ENCODE data around the gene RNF152.

The RNF152 gene

GRCh38 chr18:61823595-61823994, 69.2 kb downstream of the RNF152 start:
- DNase-seq (ENCODE audit: low read depth): no peak
- in situ Hi-C loops (cut with HindIII; ENCODE audit: low sequenced_read_pairs): no loop called here
- TF ChIP-seq, protein P1, sequence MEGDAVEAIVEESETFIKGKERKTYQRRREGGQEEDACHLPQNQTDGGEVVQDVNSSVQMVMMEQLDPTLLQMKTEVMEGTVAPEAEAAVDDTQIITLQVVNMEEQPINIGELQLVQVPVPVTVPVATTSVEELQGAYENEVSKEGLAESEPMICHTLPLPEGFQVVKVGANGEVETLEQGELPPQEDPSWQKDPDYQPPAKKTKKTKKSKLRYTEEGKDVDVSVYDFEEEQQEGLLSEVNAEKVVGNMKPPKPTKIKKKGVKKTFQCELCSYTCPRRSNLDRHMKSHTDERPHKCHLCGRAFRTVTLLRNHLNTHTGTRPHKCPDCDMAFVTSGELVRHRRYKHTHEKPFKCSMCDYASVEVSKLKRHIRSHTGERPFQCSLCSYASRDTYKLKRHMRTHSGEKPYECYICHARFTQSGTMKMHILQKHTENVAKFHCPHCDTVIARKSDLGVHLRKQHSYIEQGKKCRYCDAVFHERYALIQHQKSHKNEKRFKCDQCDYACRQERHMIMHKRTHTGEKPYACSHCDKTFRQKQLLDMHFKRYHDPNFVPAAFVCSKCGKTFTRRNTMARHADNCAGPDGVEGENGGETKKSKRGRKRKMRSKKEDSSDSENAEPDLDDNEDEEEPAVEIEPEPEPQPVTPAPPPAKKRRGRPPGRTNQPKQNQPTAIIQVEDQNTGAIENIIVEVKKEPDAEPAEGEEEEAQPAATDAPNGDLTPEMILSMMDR (IDR thresholded peaks at IDR 0.05; ENCODE audit: low read depth, low read length, missing control alignments): no peak
- no peak overlapping the region for H3K4me3 ChIP-seq (ENCODE audit: low read depth, low read length)

DNA sequence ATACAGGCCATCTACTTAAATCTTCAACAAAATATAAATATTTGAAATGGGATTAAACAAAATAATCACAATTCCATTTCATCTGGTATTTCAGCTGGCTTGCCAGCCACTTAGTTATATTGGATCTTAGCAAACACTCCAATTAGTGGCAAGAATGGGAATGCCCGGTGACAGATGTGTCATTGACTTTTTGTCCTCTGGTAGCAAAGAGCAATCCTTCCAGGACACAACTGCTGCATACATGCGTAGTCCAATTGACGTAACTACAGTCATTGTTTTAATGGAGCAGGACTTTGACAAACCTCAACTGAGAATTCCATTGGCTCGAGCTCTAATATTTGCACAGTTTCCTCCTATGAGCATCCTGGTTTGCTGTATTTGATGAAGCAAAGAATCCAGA, 69.9 kb downstream of the RNF152 start:
- in situ Hi-C loops (cut with HindIII; ENCODE audit: low sequenced_read_pairs): no loop called here
- H3K4me3 ChIP-seq (ENCODE audit: low read depth, low read length): no peak overlapping the region
- no peak for DNase-seq (ENCODE audit: low read depth)
- TF ChIP-seq, protein P1 (IDR thresholded peaks at IDR 0.05; ENCODE audit: low read depth, low read length, missing control alignments): no peak

GRCh38 chr18:61821748-61822147, 71.1 kb downstream of the RNF152 start:
- TF ChIP-seq, protein P1 (IDR thresholded peaks at IDR 0.05; ENCODE audit: low read depth, low read length, missing control alignments): no peak
- in situ Hi-C loops (cut with HindIII; ENCODE audit: low sequenced_read_pairs): no loop called here
- H3K4me3 ChIP-seq (ENCODE audit: low read depth, low read length): no peak overlapping the region
- DNase-seq (ENCODE audit: low read depth): no peak

DNA sequence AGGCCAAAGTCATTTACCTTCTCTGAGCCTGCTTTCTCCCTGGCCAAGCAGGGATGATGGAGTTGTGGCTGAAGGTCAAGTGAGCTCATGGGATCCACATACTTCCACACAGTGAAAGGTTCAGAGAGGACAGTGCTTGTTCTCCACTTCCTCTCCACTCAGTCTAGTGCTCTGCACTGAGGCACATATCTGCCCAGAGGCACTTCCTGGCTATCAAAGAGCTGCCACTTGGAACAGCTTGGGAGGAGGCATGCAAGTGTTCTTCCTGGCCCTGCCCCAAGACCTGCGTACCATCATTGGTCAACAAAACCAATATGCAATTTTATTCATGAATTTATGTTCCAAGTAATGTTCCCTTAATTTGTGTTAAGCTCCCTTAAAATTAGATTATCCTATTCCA, 71.9 kb downstream of the RNF152 start:
- in situ Hi-C loops (cut with HindIII; ENCODE audit: low sequenced_read_pairs): no loop called here
- TF ChIP-seq, protein P1 (IDR thresholded peaks at IDR 0.05; ENCODE audit: low read depth, low read length, missing control alignments): no peak
- DNase-seq (ENCODE audit: low read depth): no peak
- H3K4me3 ChIP-seq (ENCODE audit: low read depth, low read length): no peak overlapping the region

GRCh38 chr18:61817086-61817485, 75.7 kb downstream of the RNF152 start:
- TF ChIP-seq, protein P1 (IDR thresholded peaks at IDR 0.05; ENCODE audit: low read depth, low read length, missing control alignments): no peak
- H3K4me3 ChIP-seq (ENCODE audit: low read depth, low read length): no peak overlapping the region
- no peak for DNase-seq (ENCODE audit: low read depth)
- in situ Hi-C loops (cut with HindIII; ENCODE audit: low sequenced_read_pairs): no loop called here

DNA sequence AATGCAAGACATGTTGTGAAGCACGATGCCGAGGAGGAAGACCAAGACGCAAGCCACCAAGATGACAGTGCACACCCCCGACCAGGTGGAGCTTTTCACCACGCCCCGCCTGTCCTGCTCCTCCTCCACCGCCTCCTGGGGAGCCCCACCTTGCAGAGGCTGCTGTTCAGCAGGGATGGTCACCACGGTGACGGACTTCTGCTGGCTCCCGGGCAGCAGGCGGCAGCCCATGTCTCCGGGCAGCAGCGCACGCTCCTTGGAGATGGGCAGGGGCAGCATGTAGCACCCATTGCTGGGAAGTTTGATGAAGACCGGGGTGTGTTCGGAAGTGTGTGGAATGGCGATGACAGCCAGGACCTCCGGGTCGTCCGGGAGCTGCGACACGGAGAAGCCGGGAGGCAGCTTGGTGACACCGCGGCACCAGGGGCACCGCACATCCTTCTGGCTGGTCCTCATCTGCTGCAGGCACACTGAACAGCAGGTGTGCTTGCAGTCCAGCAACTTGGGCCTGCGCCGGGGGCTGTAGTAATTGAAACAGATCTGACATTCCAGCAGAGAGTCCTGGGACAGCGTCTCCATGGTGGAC, 76.8 kb downstream of the RNF152 start:
- no peak for DNase-seq (ENCODE audit: low read depth)
- TF ChIP-seq, protein P1 (IDR thresholded peaks at IDR 0.05; ENCODE audit: low read depth, low read length, missing control alignments): no peak
- H3K4me3 ChIP-seq (ENCODE audit: low read depth, low read length): no peak overlapping the region
- in situ Hi-C loops (cut with HindIII; ENCODE audit: low sequenced_read_pairs): no loop called here
